Natural killer cell (primary cell): ENCODE results near the gene ACTRT3. TPM values are rescaled to one million over a fixed set of nuclear protein-coding genes. Genes with fewer than 3 reads are reported as not detected.

Experiments used
- ATAC-seq, 3 donors: fragments of 150-1000 bp in 2 of 3; fragments of 200-7000 bp in 1 of 3; cut with Tn5 transposase; 1 replicate in 1 of 3; 2 replicates in 2 of 3; pipeline ENCODE4 v1.10.0; 2021; ENCODE audit warnings: mild to moderate bottlenecking in 2 of 3, moderate library complexity in 2 of 3
- DNase-seq, 2 donors: peaks; one replicate each; pipeline versions ENCODE4 v3.0.0 to v3.0.0-alpha.2; 2013 to 2021; ENCODE audit warnings: mixed read lengths in 1 of 2
- H3K27ac ChIP-seq: one replicate; pipeline ENCODE4 v1.5.1; 2013; ENCODE audit warnings: mild to moderate bottlenecking, low read length
- H3K27me3 ChIP-seq: one replicate; pipeline ENCODE4 v1.6.1; 2013; ENCODE audit warnings: low read length; ENCODE audit not compliant: control insufficient read depth, insufficient read depth
- H3K36me3 ChIP-seq: one replicate; pipeline ENCODE4 v1.6.1; 2013; ENCODE audit warnings: low read length; ENCODE audit not compliant: control insufficient read depth, insufficient read depth
- H3K4me1 ChIP-seq: one replicate; pipeline ENCODE4 v1.6.1; 2013; ENCODE audit warnings: low read length; ENCODE audit not compliant: control insufficient read depth, insufficient read depth
- H3K4me3 ChIP-seq: one replicate; pipeline ENCODE4 v1.5.1; 2013; ENCODE audit warnings: low read length
- H3K9me3 ChIP-seq: one replicate; pipeline ENCODE4 v1.6.1; 2013; ENCODE audit warnings: low read length; ENCODE audit not compliant: control insufficient read depth, insufficient read depth
- H3K27ac Mint-ChIP-seq, 2 donors: one replicate each; pipeline ENCODE4 v1.8.0; 2022; ENCODE audit warnings: mild to moderate bottlenecking in 2 of 2, mixed read lengths in 2 of 2, moderate library complexity in 1 of 2
- H3K27me3 Mint-ChIP-seq, 2 donors: one replicate each; pipeline ENCODE4 v1.8.0; 2022; ENCODE audit warnings: low read depth in 2 of 2, mixed read lengths in 2 of 2
- H3K36me3 Mint-ChIP-seq: one replicate; pipeline ENCODE4 v1.8.0; 2022; ENCODE audit warnings: mixed read lengths
- H3K4me1 Mint-ChIP-seq, 2 donors: one replicate each; pipeline ENCODE4 v1.8.0; 2022; ENCODE audit warnings: mixed read lengths in 2 of 2
- H3K4me3 Mint-ChIP-seq: one replicate; pipeline ENCODE4 v1.8.0; 2022; ENCODE audit warnings: mild to moderate bottlenecking, moderate library complexity, mixed read lengths
- H3K9me3 Mint-ChIP-seq, 2 donors: one replicate each; pipeline ENCODE4 v1.8.0; 2022; ENCODE audit warnings: mixed read lengths in 2 of 2
- CTCF ChIP-seq: fragments of 200-600 bp; IDR thresholded peaks from one replicate; pipeline ENCODE4 v1.8.0; 2022; ENCODE audit warnings: antibody characterized with exemption
- WGBS: methylation state at CpG from one replicate; pipeline ENCODE4 v1.1.7; 2013; ENCODE audit warnings: missing lambda C conversion rate; ENCODE audit not compliant: insufficient coverage; 5-methylcytosine and 5-hydroxymethylcytosine counted together
- intact Hi-C: fragments of 100-400 bp; cut with micrococcal nuclease; formaldehyde crosslinking; loops from one replicate; pipeline ENCODE4 v1.14.2; 2022
- total RNA-seq, 4 donors: library from RNA; stranded (reverse); fragments of 120-200 nt in 1 of 4; gene quantifications; one replicate each; pipeline versions ENCODE4 v1.2.3 to v1.2.4, GENCODE V29; 2013 to 2022

The ACTRT3 gene
- total RNA-seq, 3 donors from 2014 or later (not counting 1 experiment from before 2014, with no cell fraction given): 0.68 TPM; not detected in 2

DNA sequence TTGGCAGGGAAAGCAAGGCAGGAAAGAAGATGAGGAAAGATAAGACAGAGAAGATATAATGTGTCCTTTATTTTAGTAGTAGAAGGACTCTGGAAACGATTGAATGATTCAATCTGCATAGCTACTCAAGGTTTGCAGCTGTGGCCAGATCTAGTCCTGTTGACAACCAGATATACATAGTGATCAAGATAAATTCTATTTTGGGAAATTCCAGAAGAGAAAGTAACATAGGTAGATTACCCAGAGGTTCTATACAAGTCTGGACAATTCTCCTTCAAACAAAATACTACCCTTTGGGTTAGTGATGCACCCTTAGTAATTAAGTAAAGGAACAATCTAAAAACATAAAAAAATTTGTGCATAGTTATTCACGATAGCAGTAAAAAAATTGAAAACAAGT lies 13.9 kb downstream of the ACTRT3 start:
- Mint-ChIP-seq H3K27me3 (peaks cover 9 to 13% of the 10 kb centered on the region in 2 donors), H3K36me3 (no peaks in the 10 kb centered on the region), H3K27ac (no peak overlapping the region), H3K9me3 (no peaks in the 10 kb centered on the region), H3K4me3 (no peak overlapping the region), H3K4me1 (peaks cover 8 to 12% of the 10 kb centered on the region in 2 donors)
- WGBS: 67% methylated on average over 1 of the region's 2 CpGs
- intact Hi-C loops: no loop called here
- Histone ChIP-seq H3K27ac (no peak overlapping the region), H3K4me3 (no peak overlapping the region), H3K36me3 (no peaks in the 10 kb centered on the region), H3K27me3 (peaks cover 6% of the 10 kb centered on the region), H3K4me1 (no peaks in the 10 kb centered on the region), H3K9me3 (no peaks in the 10 kb centered on the region)
- no peak for DNase-seq
- no peak for ATAC-seq
- TF ChIP-seq CTCF: no peak

DNA sequence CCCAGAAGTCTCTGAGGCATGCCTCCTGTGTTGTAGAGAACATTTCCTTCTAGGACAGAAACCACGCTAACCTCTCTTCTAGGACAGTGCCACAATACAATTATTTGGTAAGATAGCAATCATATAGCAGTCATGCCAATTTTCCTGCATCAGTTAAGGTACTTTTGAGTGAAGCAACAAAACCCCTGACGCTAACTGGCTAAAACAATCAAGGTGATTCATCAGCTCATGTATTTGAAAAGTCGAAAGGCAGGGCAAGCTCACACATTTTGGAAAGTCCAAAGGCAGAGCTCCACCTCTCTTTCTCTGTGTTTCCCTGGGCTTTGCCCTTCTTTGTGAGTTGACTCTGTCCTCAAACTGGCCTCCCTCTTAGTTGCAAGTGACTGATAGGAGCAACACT lies 14.7 kb downstream of the ACTRT3 start:
- Histone ChIP-seq H3K4me1 (no peaks in the 10 kb centered on the region), H3K36me3 (no peaks in the 10 kb centered on the region), H3K27me3 (peaks cover 6% of the 10 kb centered on the region), H3K27ac (no peak overlapping the region), H3K4me3 (no peak overlapping the region), H3K9me3 (no peaks in the 10 kb centered on the region)
- no peak for TF ChIP-seq CTCF
- peaks cover 9 to 17% of the 10 kb centered on the region in 2 donors for H3K27me3 Mint-ChIP-seq
- ATAC-seq (no peak), DNase-seq (no peak)
- H3K4me1 Mint-ChIP-seq: peaks cover 8 to 12% of the 10 kb centered on the region in 2 donors
- H3K27ac Mint-ChIP-seq: no peak overlapping the region
- WGBS: 83% methylated on average over 3 of the region's 3 CpGs
- H3K4me3 Mint-ChIP-seq: no peak overlapping the region
- intact Hi-C loops: no loop called here
- H3K36me3 Mint-ChIP-seq: no peaks in the 10 kb centered on the region
- H3K9me3 Mint-ChIP-seq: no peaks in the 10 kb centered on the region

DNA sequence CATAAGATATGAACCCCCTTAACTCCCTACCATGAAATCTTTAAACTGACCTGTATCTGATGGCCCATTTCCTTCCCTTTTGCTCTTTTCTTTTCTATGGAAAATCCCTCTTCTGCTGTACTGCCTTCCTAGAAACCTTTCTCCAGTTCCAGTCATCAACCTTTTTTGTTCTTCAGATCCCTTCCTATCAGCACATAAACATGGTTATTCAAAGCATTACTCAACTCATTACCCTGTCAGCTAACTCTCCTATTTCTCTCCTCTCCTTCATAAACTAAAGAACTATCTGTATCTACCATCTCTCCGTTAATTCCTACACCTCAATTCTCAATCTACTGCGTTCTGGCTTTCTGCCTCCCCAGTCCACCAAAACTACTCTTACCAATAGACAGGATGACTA lies 17.5 kb downstream of the ACTRT3 start:
- Histone ChIP-seq H3K27me3 (peaks cover 13% of the 10 kb centered on the region), H3K36me3 (no peaks in the 10 kb centered on the region), H3K4me1 (no peaks in the 10 kb centered on the region), H3K4me3 (no peak overlapping the region), H3K27ac (no peak overlapping the region), H3K9me3 (no peaks in the 10 kb centered on the region)
- intact Hi-C loops: no loop called here
- Mint-ChIP-seq H3K27me3 (peaks cover 30 to 31% of the 10 kb centered on the region in 2 donors), H3K4me1 (no peaks in the 10 kb centered on the region), H3K4me3 (no peak overlapping the region), H3K9me3 (no peaks in the 10 kb centered on the region), H3K36me3 (no peaks in the 10 kb centered on the region), H3K27ac (no peak overlapping the region)
- no peak for ATAC-seq
- no peak for TF ChIP-seq CTCF
- 88% methylated on average over 2 of the region's 2 CpGs for WGBS
- DNase-seq: no peak

DNA sequence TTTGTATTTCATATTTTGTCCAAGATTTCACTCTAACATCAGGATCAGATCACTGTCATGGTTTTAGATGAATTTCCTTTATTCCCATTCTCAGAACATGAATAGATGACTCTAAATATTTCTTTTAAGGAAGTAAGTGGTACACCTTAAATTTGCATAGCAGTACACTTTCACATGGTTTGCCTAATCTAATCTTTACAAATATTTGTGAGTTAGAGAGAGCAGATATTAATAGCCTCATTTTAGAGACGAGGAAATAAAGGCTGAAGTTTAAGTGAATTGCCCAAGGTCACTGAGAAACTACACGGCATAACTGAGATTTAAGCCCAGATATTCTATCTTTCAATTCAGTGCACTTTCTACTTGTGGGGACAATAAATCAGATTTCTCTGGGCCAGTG lies 18.7 kb downstream of the ACTRT3 start:
- peaks cover 13% of the 10 kb centered on the region for H3K27me3 ChIP-seq
- no peaks in the 10 kb centered on the region for H3K4me1 Mint-ChIP-seq
- H3K27ac Mint-ChIP-seq: no peak overlapping the region
- no peak for TF ChIP-seq CTCF
- no peaks in the 10 kb centered on the region for H3K9me3 ChIP-seq
- H3K4me3 Mint-ChIP-seq: no peak overlapping the region
- no peak overlapping the region for H3K4me3 ChIP-seq
- H3K36me3 Mint-ChIP-seq: no peaks in the 10 kb centered on the region
- no peak for ATAC-seq
- DNase-seq: no peak
- peaks cover 35 to 41% of the 10 kb centered on the region in 2 donors for H3K27me3 Mint-ChIP-seq
- no peak overlapping the region for H3K27ac ChIP-seq
- H3K9me3 Mint-ChIP-seq: no peaks in the 10 kb centered on the region
- H3K4me1 ChIP-seq: no peaks in the 10 kb centered on the region
- H3K36me3 ChIP-seq: no peaks in the 10 kb centered on the region
- WGBS: 73% methylated on average over 2 of the region's 2 CpGs
- intact Hi-C loops: no loop called here
